Measurements from ENCODE around the gene GAD1. TPM values are rescaled to one million over a fixed set of nuclear protein-coding genes. Genes with fewer than 3 reads are reported as not detected.

Gene GAD1
- total and polyA plus RNA-seq, 2 donors from 2014 or later, result 1.1 to 4.1 TPM

DNA sequence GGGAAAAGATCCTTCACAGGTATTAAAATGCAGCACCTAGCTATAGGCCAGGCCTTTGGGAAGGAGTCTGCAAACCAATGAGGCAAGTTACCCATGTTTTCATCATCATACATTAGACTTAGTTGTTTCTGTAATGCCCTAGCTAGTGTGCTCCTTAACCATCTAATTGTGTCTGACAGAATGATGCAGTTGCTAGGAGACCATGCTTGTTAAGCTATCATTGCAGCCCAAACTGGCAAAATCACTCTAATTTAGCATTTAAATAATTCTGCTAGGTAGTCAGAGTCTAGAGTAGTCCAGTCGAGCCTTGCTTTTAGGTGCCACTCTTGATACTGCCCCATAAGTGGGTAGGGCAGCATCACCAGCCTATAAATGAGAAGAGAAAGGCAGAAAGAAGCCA lies 34.9 kb downstream of the GAD1 start:
- Histone ChIP-seq H3K4me3 (ENCODE audit: low read length in 3 of 3) (no peak overlapping the region), H3K36me3 (ENCODE audit: control insufficient read depth in 2 of 3, insufficient read depth in 3 of 3, low read length in 3 of 3) (no peaks in the 10 kb centered on the region), H3K4me1 (ENCODE audit: control insufficient read depth in 2 of 3, insufficient read depth in 2 of 3, low read depth in 1 of 3, low read length in 3 of 3) (no peaks in the 10 kb centered on the region), H3K9me3 (ENCODE audit: control insufficient read depth in 2 of 3, insufficient read depth in 1 of 3, low read length in 3 of 3) (no peaks in the 10 kb centered on the region), H3K27ac (ENCODE audit: low read depth in 2 of 2, low read length in 2 of 2) (no peak overlapping the region), H3K9ac (ENCODE audit: low read length in 3 of 3) (no peak overlapping the region), H3K27me3 (ENCODE audit: control insufficient read depth, insufficient read depth, low read length) (no peaks in the 10 kb centered on the region)
- TF ChIP-seq, protein P1, sequence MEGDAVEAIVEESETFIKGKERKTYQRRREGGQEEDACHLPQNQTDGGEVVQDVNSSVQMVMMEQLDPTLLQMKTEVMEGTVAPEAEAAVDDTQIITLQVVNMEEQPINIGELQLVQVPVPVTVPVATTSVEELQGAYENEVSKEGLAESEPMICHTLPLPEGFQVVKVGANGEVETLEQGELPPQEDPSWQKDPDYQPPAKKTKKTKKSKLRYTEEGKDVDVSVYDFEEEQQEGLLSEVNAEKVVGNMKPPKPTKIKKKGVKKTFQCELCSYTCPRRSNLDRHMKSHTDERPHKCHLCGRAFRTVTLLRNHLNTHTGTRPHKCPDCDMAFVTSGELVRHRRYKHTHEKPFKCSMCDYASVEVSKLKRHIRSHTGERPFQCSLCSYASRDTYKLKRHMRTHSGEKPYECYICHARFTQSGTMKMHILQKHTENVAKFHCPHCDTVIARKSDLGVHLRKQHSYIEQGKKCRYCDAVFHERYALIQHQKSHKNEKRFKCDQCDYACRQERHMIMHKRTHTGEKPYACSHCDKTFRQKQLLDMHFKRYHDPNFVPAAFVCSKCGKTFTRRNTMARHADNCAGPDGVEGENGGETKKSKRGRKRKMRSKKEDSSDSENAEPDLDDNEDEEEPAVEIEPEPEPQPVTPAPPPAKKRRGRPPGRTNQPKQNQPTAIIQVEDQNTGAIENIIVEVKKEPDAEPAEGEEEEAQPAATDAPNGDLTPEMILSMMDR (IDR thresholded peaks at IDR 0.05; ENCODE audit: borderline replicate concordance, extremely low read depth, insufficient read depth), result no peak
- intact Hi-C loops (cut with DNase I), result no loop called here
- FAIRE-seq (no peak), DNase-seq (no peak)

DNA sequence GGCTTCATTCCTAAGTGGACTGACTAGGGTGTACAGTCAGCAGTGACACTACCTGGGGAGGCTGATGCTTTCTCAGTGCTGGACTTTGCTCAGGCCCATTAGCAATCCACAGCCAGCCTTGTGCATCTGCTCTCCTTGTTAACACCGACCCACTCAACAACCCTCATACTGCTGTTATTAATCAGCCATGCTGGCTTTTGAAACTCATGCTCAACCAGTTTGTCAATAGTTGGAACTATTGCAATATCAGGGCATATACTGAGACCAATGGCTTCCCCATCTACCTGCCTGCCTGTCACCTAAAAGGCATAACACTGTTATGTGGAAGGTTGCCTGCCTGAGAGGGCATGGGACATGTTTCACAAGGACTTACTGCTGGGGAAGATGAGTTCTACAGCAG lies 39.4 kb downstream of the GAD1 start:
- no peaks in the 10 kb centered on the region for H3K27me3 ChIP-seq (ENCODE audit: control insufficient read depth, insufficient read depth, low read length)
- no peak overlapping the region for H3K27ac ChIP-seq (ENCODE audit: low read depth in 2 of 2, low read length in 2 of 2)
- intact Hi-C loops (cut with DNase I), result no loop called here
- TF ChIP-seq, protein P1 (IDR thresholded peaks at IDR 0.05; ENCODE audit: borderline replicate concordance, extremely low read depth, insufficient read depth), result no peak
- H3K36me3 ChIP-seq (ENCODE audit: control insufficient read depth in 2 of 3, insufficient read depth in 3 of 3, low read length in 3 of 3), result no peaks in the 10 kb centered on the region
- H3K4me3 ChIP-seq (ENCODE audit: low read length in 3 of 3), result no peak overlapping the region
- no peaks in the 10 kb centered on the region for H3K4me1 ChIP-seq (ENCODE audit: control insufficient read depth in 2 of 3, insufficient read depth in 2 of 3, low read depth in 1 of 3, low read length in 3 of 3)
- H3K9me3 ChIP-seq (ENCODE audit: control insufficient read depth in 2 of 3, insufficient read depth in 1 of 3, low read length in 3 of 3), result no peaks in the 10 kb centered on the region
- no peak for FAIRE-seq
- no peak overlapping the region for H3K9ac ChIP-seq (ENCODE audit: low read length in 3 of 3)
- DNase-seq, result no peak

DNA sequence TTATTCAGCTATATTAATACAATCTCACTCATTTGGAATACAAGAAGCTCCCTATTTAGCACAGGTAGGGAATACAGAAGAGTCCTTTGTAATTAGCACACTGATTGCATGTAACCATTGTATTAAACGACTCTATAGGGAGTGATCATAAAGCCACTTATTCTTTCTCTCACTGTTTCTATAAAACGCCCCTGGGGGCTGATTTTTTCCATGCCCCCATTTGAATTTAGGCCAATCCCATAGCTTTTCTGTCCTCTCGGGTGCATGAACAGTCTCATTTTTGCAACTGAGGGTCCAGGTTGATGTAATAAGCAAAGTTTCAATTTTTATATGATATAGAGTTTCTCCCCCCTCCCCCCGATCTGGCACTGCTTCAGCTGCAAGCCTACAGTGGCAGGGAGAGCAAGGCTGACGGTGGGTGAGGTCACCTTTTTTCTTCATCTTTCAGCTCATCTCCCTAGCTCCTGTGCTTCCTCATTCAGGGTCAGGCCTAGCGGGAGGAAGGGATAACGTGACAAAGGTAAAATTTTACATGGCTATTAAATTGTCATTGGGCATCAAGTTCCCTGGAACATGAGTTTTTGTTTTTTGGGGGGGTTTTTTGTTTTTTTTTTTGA lies 45.7 kb downstream of the GAD1 start:
- DNase-seq (no peak), FAIRE-seq (no peak)
- TF ChIP-seq, protein P1 (IDR thresholded peaks at IDR 0.05; ENCODE audit: borderline replicate concordance, extremely low read depth, insufficient read depth), result no peak
- intact Hi-C loops (cut with DNase I), result no loop called here
- Histone ChIP-seq H3K9ac (ENCODE audit: low read length in 3 of 3) (no peak overlapping the region), H3K27ac (ENCODE audit: low read depth in 2 of 2, low read length in 2 of 2) (no peak overlapping the region), H3K27me3 (ENCODE audit: control insufficient read depth, insufficient read depth, low read length) (no peaks in the 10 kb centered on the region), H3K4me3 (ENCODE audit: low read length in 3 of 3) (no peak overlapping the region), H3K4me1 (ENCODE audit: control insufficient read depth in 2 of 3, insufficient read depth in 2 of 3, low read depth in 1 of 3, low read length in 3 of 3) (no peaks in the 10 kb centered on the region), H3K9me3 (ENCODE audit: control insufficient read depth in 2 of 3, insufficient read depth in 1 of 3, low read length in 3 of 3) (no peaks in the 10 kb centered on the region), H3K36me3 (ENCODE audit: control insufficient read depth in 2 of 3, insufficient read depth in 3 of 3, low read length in 3 of 3) (no peaks in the 10 kb centered on the region)

DNA sequence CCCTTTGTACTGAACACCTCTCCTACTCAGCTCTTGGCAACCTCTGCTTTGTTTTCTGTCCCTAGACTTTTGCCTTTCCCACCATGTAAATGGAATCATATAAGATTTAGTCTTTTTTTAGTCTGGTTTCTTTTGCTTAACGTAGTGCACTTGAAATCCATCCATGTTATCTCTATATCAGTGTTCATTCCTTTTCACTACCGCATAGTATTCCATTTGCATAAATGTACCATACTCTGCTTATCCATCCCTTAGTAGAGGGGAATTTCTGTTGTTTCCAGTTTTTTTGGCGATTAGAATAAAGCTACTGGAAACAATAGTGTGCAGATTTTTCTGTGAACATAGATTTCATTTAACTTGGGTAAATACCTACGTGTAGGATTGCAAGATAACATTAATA lies 46.4 kb downstream of the GAD1 start:
- Histone ChIP-seq H3K27ac (ENCODE audit: low read depth in 2 of 2, low read length in 2 of 2) (no peak overlapping the region), H3K4me3 (ENCODE audit: low read length in 3 of 3) (no peak overlapping the region), H3K36me3 (ENCODE audit: control insufficient read depth in 2 of 3, insufficient read depth in 3 of 3, low read length in 3 of 3) (no peaks in the 10 kb centered on the region), H3K9me3 (ENCODE audit: control insufficient read depth in 2 of 3, insufficient read depth in 1 of 3, low read length in 3 of 3) (no peaks in the 10 kb centered on the region), H3K9ac (ENCODE audit: low read length in 3 of 3) (no peak overlapping the region), H3K27me3 (ENCODE audit: control insufficient read depth, insufficient read depth, low read length) (no peaks in the 10 kb centered on the region), H3K4me1 (ENCODE audit: control insufficient read depth in 2 of 3, insufficient read depth in 2 of 3, low read depth in 1 of 3, low read length in 3 of 3) (no peaks in the 10 kb centered on the region)
- FAIRE-seq (no peak), DNase-seq (no peak)
- intact Hi-C loops (cut with DNase I), result no loop called here
- TF ChIP-seq, protein P1 (IDR thresholded peaks at IDR 0.05; ENCODE audit: borderline replicate concordance, extremely low read depth, insufficient read depth), result no peak
